ENCODE measurements around the gene RXRA. TPM values are rescaled to one million over a fixed set of nuclear protein-coding genes. Genes with fewer than 3 reads are reported as not detected.

The RXRA gene
- total and polyA plus RNA-seq, 2 of the 13 experiments (the other 11 are each of a cell fraction or from before 2014, with no cell fraction given): 18.9 to 29.2 TPM

GRCh38 chr9:134475011-134475790 is 148.9 kb downstream of the RXRA start (continued):
- TF ChIP-seq KIAA2018 (CRISPR knock-in tag; IDR thresholded peaks at IDR 0.05; ENCODE audit: borderline replicate concordance) (no peak), NFATC3 (CRISPR knock-in tag; IDR thresholded peaks at IDR 0.05) (no peak), KLF11 (CRISPR knock-in tag; IDR thresholded peaks at IDR 0.05) (no peak), MXI1 (IDR thresholded peaks at IDR 0.05; ENCODE audit: borderline replicate concordance, low read depth, low read length) (no peak), ZFP37 (CRISPR knock-in tag; IDR thresholded peaks at IDR 0.05; ENCODE audit: borderline replicate concordance) (no peak), ZNF878 (CRISPR knock-in tag; IDR thresholded peaks at IDR 0.05) (no peak), ZBTB49 (CRISPR knock-in tag; IDR thresholded peaks at IDR 0.05; ENCODE audit: borderline replicate concordance) (no peak), ZC3H4 (CRISPR knock-in tag; IDR thresholded peaks at IDR 0.05; ENCODE audit: borderline replicate concordance) (no peak)
